GM18499 (cell line): ENCODE measurements around the gene XBP1.
"Not testable (repeated sequence)": the region's sequence is repeated elsewhere in the genome, so short reads cannot be mapped to it uniquely, and the experiment has no call there.

Source experiments
- ATAC-seq: cut with Tn5 transposase; IDR thresholded peaks from one replicate; pipeline ENCODE4 v1.9.1; 2021; ENCODE audit warnings: moderate number of reproducible peaks; ENCODE audit not compliant: insufficient read depth, unreplicated experiment

Gene XBP1

GRCh38 chr22:28819253-28820096 is 19.1 kb upstream of the XBP1 start:
- no peak for ATAC-seq

DNA sequence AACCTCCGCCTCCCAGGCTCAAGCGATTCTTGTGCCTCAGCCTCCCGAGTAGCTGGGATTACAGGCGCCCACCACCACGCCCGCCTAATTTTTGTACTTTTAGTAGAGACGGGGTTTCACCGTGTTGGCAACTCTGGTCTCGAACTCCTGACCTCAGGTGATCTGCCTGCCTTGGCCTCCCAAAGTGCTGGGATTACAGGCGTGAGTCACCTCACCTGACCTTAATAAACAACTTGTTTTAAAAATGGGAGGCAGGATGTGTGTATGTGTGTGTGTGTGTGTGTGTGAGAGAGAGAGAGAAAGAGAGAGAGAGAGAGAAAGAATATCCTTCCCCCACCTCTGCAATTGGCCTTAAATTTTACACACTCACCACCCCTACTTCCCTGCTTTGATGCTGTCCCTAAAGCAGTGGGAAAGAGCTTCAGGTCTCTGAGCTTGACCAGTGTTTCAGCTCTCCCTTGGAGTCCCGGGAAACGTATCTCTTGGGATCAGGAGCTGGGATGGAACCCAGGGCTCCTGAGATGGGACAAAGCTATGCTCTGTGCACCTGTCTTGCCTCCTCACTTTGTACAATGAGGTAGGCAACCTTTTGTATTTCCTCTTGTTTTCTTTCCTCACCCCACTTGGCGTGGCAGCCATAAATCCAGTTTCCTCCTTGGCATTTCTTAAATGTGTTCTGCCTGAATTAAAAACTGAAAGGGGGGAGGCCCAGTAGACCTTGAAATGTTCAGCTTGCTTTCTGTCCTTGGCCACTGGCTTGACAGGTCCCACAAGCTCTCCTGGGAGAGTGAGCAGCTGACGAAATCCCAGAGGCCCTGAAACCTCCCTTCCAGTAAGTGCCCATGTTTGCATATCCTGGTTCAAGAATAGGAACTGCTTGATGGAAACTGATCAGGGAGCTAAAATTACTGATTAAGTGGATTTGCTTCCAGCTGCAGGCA is 17.8 kb upstream of the XBP1 start:
- no peak for ATAC-seq

- no peak for ATAC-seq
Measured at GRCh38 chr22:28817064-28817463, 16.7 kb upstream of the XBP1 start.

DNA sequence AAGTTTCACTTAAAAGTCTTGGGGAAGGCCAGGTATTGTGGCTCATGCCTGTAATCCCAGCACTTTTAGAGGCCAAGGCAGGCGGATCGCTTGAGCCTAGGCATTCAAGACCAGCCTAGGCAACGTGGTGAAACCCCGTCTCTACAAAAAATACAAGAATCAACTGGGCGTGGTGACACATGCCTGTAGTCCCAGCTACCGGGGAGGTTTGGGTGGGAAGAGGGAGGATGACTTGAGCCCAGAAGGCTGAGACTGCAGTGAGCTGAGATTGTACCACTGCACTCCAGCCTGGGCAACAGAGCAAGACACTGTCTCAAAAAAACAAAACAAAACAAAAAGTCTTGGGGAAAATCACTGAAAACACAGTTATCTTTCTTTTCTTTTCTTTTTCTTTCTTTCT is 15.4 kb upstream of the XBP1 start:
- no peak for ATAC-seq

DNA sequence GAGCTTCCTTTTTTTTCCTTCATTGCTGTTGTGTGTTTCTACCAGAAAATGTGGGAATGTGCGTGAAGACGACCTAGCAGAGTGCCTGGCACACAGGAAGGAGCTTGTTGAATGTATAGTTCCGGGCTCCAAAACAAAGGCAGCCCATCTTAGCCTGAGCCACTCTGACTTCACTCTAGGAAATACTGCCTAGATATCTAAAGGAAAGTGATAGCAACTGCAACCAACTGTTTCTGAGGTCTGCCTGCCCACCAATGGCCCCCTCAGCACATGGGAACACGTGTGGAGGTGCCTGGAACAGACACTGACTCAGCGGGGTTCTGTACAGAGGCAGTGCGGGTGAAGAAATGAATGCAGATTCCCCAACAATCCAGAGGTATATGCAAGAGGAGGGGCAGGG is 14.7 kb upstream of the XBP1 start:
- ATAC-seq, result no peak

DNA sequence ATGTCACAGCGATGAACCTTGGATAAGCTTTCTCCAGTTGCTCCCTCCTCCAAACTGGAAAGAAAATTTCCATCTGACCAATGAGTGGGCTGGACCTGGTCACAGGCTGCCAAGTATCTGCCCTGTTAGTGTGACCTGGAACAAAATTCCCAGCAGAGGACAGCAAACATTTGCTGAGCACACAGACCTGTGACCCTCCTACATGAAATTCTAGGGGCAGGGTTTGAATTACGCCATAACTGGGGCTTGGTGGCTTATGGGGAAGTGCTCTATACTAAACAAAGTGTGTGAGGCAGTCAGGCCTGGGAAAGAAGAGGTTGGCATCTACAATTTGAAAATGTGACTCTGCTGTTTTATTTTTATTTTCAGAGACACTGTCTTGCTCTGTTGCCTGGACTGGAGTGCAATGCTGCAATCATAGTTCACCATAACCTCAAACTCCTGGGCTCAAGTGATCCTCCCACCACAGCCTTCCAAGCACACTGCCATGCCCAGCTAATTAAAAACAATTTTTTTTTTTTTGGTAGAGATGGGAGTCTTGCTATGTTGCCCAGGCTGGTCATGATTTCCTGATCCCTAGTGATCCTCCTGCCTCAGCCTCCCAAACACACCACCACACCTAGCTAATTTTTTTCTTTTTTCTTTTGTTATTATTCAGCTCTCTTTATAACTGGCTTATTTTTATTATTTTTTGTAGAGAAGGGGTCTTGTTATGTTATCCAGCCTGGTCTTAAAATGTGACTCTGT is 13.6 kb upstream of the XBP1 start:
- no peak for ATAC-seq

DNA sequence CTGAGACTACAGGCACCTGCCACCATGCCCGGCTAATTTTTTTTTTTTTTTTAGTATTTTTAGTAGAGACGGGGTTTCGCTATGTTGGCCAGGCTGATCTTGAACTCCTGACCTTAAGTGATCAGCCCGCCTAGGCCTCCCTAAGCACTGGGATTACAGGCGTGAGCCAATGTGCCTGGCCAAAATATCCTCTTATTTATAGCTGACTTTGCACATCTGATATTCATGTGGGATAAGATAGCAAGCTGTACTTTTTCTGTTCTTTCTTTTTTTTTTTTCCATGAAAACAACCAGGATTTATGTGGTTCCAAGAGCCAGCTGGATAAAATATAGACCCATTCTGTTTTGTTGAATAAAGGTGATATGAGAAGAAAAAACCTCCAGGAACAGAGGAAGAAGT is 12.1 kb upstream of the XBP1 start:
- ATAC-seq, result no peak

DNA sequence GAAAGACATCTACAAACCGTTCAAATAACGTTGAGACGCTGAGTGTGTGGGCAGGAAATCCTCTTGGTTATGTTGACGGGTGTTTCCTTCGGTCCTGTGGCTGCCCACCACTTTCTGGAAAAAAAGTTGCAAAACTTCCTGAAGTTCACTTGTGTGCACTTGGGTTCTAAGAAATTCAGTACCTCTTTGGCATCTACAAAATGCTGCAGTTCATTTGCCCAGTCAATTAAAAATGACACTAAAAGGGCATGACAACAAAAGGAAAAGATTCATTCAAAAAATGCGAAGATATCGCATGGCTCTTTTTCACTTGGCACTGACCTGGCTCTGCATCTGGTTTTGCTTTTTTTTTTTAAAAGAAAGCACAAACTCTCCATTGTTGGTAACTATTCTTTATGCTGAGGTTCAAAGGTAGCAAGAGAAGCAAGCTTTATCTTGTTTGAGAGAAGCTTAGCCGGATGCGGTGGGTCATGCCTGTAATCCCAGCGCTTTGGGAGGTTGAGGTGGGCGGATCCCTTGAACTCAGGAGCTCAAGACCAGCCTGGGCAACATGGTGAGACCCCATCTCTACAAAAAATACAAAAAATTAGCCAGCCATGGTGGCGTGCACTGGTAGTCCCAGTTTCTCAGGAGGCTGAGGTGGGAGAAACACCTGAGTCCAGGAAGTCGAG is 10.6 kb upstream of the XBP1 start:
- ATAC-seq, result no peak

- ATAC-seq, result no peak
Measured at GRCh38 chr22:28808716-28809355, 8.5 kb upstream of the XBP1 start.

DNA sequence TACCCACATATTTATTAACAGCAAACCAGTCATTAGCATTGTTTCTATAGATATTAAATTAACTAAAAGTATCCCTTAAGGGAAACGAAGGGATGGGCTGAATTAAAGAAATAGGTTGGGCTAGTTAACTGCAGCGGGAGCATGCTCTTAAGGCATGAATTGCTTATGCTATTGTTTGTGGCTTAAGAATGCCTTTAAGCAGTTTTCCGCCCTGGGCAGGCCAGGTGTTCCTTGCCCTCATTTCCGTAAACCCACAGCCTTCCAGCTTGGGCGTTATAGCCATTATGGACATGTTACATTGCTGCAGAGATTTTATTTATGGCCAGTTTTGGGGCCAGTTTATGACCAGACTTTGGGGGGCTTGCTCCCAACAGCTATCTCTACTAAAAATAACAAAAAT is 5.1 kb upstream of the XBP1 start:
- ATAC-seq, result not testable (repeated sequence)

DNA sequence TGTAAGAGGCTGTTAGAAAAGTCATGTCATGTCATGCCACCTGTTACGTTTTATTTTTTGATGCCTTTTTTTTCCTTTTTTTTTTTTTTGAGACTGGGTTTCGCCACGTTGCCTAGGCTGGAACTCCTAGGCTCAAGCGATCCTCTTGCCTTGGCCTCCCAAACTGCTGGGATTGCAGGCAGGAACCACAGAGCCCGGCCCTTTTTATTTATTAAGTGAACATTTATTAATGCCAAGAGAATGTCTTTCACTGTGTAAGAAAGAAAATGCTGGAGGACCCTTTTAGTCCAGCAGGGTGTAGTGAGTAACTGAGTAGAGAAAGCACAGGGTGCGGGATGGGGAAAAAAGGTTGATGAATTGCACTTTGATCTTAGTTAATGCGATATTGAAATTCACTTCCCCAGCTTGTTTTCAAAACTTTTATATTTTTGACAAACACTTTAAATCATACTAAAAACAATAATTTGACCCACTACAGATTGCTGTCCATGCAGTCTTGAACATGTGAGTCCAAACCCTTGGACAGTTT is 2.3 kb upstream of the XBP1 start:
- ATAC-seq, result no peak

DNA sequence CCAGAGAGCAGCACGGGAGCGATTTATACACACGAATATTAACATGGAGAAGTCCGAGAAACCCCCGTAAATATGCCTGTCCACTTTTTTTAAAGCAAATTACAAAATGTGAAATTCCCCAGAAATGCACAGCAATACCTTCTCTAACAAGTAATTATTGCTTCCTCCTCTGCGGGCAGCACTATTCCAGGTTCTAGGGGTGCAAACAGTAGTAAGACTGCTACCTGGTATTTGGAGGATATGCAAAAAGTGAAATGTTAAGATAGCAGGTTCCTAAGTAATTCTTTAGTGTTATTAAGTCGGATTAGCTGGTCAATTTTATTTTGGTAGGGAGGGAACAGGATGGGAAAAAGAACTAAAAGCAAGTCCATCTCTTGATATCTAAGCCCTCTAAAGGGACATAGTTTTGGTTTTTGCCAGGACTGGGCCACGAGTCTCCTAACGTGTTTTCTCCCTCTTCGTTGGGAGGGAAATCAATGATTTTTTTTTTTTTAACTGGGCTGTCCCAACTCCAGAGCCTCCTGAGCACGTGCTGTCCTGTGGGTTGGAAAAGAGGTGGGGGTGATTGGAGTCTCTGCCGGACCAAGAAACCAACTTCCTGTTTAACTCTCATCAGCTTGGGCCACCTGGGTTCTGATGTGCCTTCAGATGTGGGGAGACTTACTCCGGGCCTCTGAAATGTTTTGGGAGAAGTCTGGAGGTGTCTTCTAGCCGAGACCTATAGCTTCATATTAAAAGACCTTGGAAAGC is 1.7 kb upstream of the XBP1 start:
- no peak for ATAC-seq

GRCh38 chr22:28799606-28800307 is 612 bp downstream of the XBP1 start:
- ATAC-seq, result no peak

DNA sequence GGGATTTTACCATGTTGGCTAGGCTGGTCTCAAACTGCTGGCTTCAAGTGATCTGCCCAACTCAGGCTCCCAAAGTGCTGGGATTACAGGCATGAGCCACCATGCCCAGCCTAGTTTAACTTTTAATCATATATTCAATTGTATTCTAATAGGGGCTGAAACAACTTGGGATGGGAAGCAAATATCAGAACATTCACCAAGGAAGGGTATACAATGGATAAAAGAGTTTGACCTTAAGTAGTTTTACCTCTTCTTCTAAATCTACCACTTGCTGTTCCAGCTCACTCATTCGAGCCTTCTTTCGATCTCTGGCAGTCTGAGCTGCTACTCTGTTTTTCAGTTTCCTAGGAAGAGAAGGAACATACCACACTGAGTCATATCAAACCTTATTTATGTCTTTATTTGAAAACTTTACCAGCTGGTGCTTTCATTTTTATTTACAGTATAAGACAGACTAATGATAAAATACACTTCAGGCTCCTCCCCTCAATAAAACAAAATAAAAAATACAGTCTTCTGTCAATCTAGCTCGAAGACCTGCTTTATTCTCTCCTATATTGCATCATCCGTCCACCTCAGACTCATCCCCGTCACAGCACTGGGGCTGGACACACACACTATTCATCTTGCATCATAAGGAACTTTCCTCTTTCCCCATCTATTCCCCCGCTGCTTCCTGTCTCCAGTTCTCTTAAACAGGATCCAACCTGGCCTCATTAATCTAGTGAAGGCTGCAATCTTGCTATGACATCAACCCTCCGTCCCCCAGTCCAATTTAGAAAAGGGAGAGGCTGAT is 1.4 kb downstream of the XBP1 start:
- ATAC-seq, result no peak

DNA sequence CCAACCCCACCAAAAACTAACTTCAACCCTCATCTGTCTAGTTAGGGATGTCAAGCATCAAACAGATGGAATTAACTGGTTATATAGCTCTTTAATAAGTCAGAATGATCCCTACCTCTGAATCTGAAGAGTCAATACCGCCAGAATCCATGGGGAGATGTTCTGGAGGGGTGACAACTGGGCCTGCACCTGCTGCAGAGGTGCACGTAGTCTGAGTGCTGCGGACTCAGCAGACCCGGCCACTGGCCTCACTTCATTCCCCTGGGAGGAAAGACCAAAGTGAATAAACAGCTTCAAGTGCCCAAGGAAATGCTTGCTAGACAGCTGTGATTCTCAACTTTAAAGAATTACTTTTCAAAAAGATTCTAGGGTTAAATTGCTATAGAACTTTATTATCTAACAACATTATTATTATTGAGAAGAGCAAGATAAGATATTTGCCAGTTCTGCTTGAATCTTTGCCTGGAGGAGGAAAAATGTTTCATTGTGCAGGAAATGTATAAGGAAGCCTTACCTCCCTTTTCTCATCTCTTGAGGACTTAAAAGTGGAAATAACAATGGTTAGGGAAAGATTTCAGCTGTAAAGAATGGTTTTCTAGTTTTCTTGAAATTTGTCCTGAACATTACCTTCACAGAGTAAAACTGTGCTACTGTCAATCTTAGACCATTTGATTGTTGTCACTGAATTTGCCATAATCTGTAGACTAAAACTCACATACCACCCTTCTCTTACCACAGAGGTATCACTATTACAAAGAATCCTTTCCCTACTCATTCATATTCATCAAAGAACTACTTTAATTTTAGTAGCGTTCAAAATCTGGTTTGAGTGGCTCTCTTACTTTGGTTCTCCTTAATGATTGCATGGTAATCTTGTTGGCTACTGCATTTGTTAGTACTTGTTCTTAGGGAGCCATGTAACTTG is 4.2 kb downstream of the XBP1 start:
- ATAC-seq, result no peak

DNA sequence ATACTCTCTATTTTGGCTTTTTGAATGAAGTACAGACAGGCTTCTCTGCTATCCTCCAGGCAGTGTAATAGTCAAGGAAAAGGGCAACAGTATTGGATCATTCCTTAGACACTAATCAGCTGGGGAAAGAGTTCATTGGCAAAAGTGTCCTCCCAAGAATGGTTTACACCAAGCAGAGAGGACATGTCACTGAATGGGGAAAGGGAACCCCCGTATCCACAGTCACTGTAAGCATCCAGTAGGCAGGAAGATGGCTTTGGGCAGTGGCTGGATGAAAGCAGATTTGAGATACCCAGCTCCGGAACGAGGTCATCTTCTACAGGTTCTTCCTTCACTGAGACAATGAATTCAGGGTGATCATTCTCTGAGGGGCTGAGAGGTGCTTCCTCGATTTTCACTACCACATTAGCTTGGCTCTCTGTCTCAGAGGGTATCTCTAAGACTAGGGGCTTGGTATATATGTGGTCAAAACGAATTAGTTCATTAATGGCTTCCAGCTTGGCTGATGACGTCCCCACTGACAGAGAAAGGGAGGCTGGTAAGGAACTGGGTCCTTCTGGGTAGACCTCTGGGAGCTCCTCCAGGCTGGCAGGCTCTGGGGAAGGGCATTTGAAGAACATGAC is 5.2 kb downstream of the XBP1 start:
- no peak for ATAC-seq
